HCT116 (cell line): ENCODE results near the gene CFDP1. TPM values are rescaled to one million over a fixed set of nuclear protein-coding genes. Genes with fewer than 3 reads are reported as not detected.
A peak's percentile ranks its signal among the peaks of the same experiment; 100 is the strongest.

ENCODE experiments used
- ATAC-seq: fragments of 200-7000 bp; cut with Tn5 transposase; 2 replicates; pipeline ENCODE4 v1.9.1; 2020; ENCODE audit warnings: mild to moderate bottlenecking, moderate library complexity
- BruUV-seq: library from RNA; stranded (reverse); fragments of 400-500 nt; replicated peaks from 2 replicates; lab custom pipeline; 2021; lab: Mats Ljungman, UMichigan
- CTCF ChIA-PET: fragments of 300-600 bp; sonication (Branson Sonifier 250); formaldehyde crosslinking; loops from one replicate; lab custom pipeline; 2021; ENCODE audit warnings: antibody characterized with exemption; lab: Charles Lee
- POLR2A ChIA-PET: fragments of 300-600, 350-600 bp; sonication (Branson Sonifier 250); formaldehyde crosslinking; loops from one replicate; lab custom pipeline; 2021; ENCODE audit warnings: antibody characterized with exemption; lab: Charles Lee
- RAD21 ChIA-PET, 2 experiments: fragments of 300-600 bp; sonication (Branson Sonifier 250); formaldehyde crosslinking; loops; one replicate each; lab custom pipeline; 2023; ENCODE audit warnings: low total read pairs in 2 of 2; ENCODE audit not compliant: uncharacterized antibody in 2 of 2, unreplicated experiment in 2 of 2, low non-redundant PET in 1 of 2; lab: Charles Lee
- DNase-seq: peaks from one replicate; pipeline ENCODE4 v3.0.0-alpha.2; 2010; ENCODE audit warnings: low read depth, low spot score
- H2AFZ ChIP-seq: fragments of 200-600 bp; shearing (Covaris generic), sonication (generic); 2 replicates; pipeline ENCODE4 v1.6.1; 2017; ENCODE audit warnings: low read depth, mixed run types, mixed read lengths, antibody characterized with exemption, low read length; ENCODE audit not compliant: poor library complexity, severe bottlenecking
- H3K27ac ChIP-seq: 2 replicates; pipeline ENCODE4 v1.5.1; 2012; ENCODE audit warnings: low read depth, low read length
- H3K27me3 ChIP-seq: fragments of 200-600 bp; sonication (generic); 2 replicates; pipeline ENCODE4 v1.6.1; 2016; ENCODE audit warnings: mixed run types, low read length, mixed read lengths; ENCODE audit not compliant: insufficient read depth
- H3K36me3 ChIP-seq, 2 experiments: fragments of 200-500 bp in 1 of 2; fragments of 200-600 bp in 1 of 2; sonication (Bioruptor generic) in 1 of 2; sonication (generic) in 1 of 2; 2 replicates each; pipeline versions ENCODE4 v1.5.1 to v1.6.1; 2014 to 2016; ENCODE audit warnings: low read length in 2 of 2, inconsistent platforms in 1 of 2, mixed read lengths in 1 of 2, mixed run types in 1 of 2; ENCODE audit not compliant: insufficient read depth in 2 of 2, control insufficient read depth in 1 of 2
- H3K4me1 ChIP-seq, 2 experiments: fragments of 200-600 bp in 1 of 2; sonication (generic) in 1 of 2; 2 replicates each; pipeline versions ENCODE4 v1.5.1 to v1.6.1; 2012 to 2017; ENCODE audit warnings: low read length in 2 of 2, inconsistent platforms in 1 of 2, mild to moderate bottlenecking in 1 of 2, mixed read lengths in 1 of 2, mixed run types in 1 of 2, moderate library complexity in 1 of 2; ENCODE audit not compliant: insufficient read depth in 2 of 2, control insufficient read depth in 1 of 2
- H3K4me2 ChIP-seq: fragments of 200-600 bp; sonication (generic); 2 replicates; pipeline ENCODE4 v1.6.1; 2017; ENCODE audit warnings: mixed run types, low read length, mixed read lengths
- H3K4me3 ChIP-seq, 2 experiments: fragments of 200-600 bp in 1 of 2; sonication (generic) in 1 of 2; replicated peaks in 1 of 2; 2 replicates each; pipeline ENCODE4 v1.5.1; 2011 to 2016; ENCODE audit warnings: low read length in 2 of 2, control low read depth in 1 of 2, low read depth in 1 of 2, mild to moderate bottlenecking in 1 of 2, mixed read lengths in 1 of 2, mixed run types in 1 of 2
- H3K79me2 ChIP-seq: fragments of 200-600 bp; sonication (generic); 2 replicates; pipeline ENCODE4 v1.6.1; 2017; ENCODE audit warnings: mild to moderate bottlenecking, mixed run types, low read length, moderate library complexity, mixed read lengths; ENCODE audit not compliant: insufficient read depth
- H3K9ac ChIP-seq: fragments of 200-600 bp; sonication (generic); 2 replicates; pipeline ENCODE4 v1.6.1; 2016; ENCODE audit warnings: low read length, mixed read lengths
- H3K9me2 ChIP-seq: fragments of 200-600 bp; sonication (generic), shearing (Covaris generic); 2 replicates; pipeline ENCODE4 v1.6.1; 2017; ENCODE audit warnings: mixed run types, mild to moderate bottlenecking, moderate library complexity; ENCODE audit not compliant: insufficient read depth
- H3K9me3 ChIP-seq, 2 experiments: fragments of 200-500 bp in 1 of 2; fragments of 200-600 bp in 1 of 2; sonication (Bioruptor generic) in 1 of 2; sonication (generic) in 1 of 2; 2 replicates each; pipeline ENCODE4 v1.6.1; 2014 to 2017; ENCODE audit warnings: low read length in 2 of 2, mixed read lengths in 2 of 2, inconsistent platforms in 1 of 2, low read depth in 1 of 2, mild to moderate bottlenecking in 1 of 2, mixed run types in 1 of 2, moderate library complexity in 1 of 2; ENCODE audit not compliant: control insufficient read depth in 1 of 2, insufficient read depth in 1 of 2
- H4K20me1 ChIP-seq: fragments of 200-600 bp; sonication (generic), shearing (Covaris generic); 2 replicates; pipeline ENCODE4 v1.6.1; 2017; ENCODE audit warnings: mixed run types, mild to moderate bottlenecking, moderate library complexity; ENCODE audit not compliant: insufficient read depth
- YY1 ChIP-seq: IDR thresholded peaks from 2 replicates; pipeline ENCODE4 v1.6.1; 2011; ENCODE audit warnings: low read length, low read depth, moderate library complexity, mild to moderate bottlenecking; ENCODE audit not compliant: insufficient replicate concordance; ENCODE audit errors: extremely low read depth
- intact Hi-C: fragments of 100-400 bp; cut with micrococcal nuclease; formaldehyde crosslinking; loops from 2 replicates; pipeline ENCODE4 v1.10.0; 2022
- total RNA-seq: library from RNA; stranded (reverse); gene quantifications from one replicate; pipeline ENCODE4 v1.2.1, GENCODE V29; 2021; ENCODE audit not compliant: unreplicated experiment
- TF ChIP-seq, protein P1 (sequence below): IDR thresholded peaks from 2 replicates; pipeline ENCODE4 v1.6.1; 2012; ENCODE audit warnings: low read depth

Gene CFDP1
- total RNA-seq, 1 experiment from 2014 or later: 45.3 TPM

- Histone ChIP-seq H3K4me1 (peaks cover 0 to 20% of the 10 kb centered on the region in 2 experiments; a peak in 3 of 4 replicates), H3K9me2 (no peaks in the 10 kb centered on the region), H3K27me3 (no peaks in the 10 kb centered on the region), H3K27ac (peak overlapping the region; percentile 67; the same call in 1 of the 2 replicates), H3K4me2 (peak overlapping the region; percentile 95), H3K9ac (peak overlapping the region; percentile 83), H4K20me1 (0 out of 2 replicates have a peak, but pooled peaks cover 4% of the 10 kb centered on the region), H3K36me3 (no peaks in the 10 kb centered on the region), H3K79me2 (peaks cover 37% of the 10 kb centered on the region), H3K4me3 (peak overlapping the region; percentile 53 to 79), H2AFZ (peak overlapping the region; percentile 97), H3K9me3 (no peaks in the 10 kb centered on the region)
- POLR2A ChIA-PET: interaction anchor here (0.5 kb wide), 1 partner anchor 300 kb away, joined by 3 read pairs; no protein-coding TSS in a partner anchor
- RAD21 ChIA-PET: no interaction called here
- CTCF ChIA-PET: interaction anchor here (1.0 to 1.9 kb wide), 2 partner anchors 31 to 235 kb away, joined by 3 to 4 read pairs; partner anchors contain the start of gene TMEM170A
- no TSS peak for BruUV-seq
- TF ChIP-seq, protein P1, sequence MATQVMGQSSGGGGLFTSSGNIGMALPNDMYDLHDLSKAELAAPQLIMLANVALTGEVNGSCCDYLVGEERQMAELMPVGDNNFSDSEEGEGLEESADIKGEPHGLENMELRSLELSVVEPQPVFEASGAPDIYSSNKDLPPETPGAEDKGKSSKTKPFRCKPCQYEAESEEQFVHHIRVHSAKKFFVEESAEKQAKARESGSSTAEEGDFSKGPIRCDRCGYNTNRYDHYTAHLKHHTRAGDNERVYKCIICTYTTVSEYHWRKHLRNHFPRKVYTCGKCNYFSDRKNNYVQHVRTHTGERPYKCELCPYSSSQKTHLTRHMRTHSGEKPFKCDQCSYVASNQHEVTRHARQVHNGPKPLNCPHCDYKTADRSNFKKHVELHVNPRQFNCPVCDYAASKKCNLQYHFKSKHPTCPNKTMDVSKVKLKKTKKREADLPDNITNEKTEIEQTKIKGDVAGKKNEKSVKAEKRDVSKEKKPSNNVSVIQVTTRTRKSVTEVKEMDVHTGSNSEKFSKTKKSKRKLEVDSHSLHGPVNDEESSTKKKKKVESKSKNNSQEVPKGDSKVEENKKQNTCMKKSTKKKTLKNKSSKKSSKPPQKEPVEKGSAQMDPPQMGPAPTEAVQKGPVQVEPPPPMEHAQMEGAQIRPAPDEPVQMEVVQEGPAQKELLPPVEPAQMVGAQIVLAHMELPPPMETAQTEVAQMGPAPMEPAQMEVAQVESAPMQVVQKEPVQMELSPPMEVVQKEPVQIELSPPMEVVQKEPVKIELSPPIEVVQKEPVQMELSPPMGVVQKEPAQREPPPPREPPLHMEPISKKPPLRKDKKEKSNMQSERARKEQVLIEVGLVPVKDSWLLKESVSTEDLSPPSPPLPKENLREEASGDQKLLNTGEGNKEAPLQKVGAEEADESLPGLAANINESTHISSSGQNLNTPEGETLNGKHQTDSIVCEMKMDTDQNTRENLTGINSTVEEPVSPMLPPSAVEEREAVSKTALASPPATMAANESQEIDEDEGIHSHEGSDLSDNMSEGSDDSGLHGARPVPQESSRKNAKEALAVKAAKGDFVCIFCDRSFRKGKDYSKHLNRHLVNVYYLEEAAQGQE: no peak
- peak; percentile 7 for TF ChIP-seq YY1
- intact Hi-C loops: no loop called here
- no peak for DNase-seq
- peak; percentile 46 for ATAC-seq
Observed at GRCh38 chr16:75433732-75434413, 570 bp upstream of the CFDP1 start.
